Panc1 (cell line): ENCODE results near the gene SNRNP40.

ENCODE experiments used
- REST ChIP-seq, 2 experiments: IDR thresholded peaks; 2 replicates each; pipeline ENCODE4 v1.6.1; 2011 to 2012; ENCODE audit warnings: low read depth in 2 of 2, control low read depth in 1 of 2, low read length in 1 of 2, mild to moderate bottlenecking in 1 of 2, moderate library complexity in 1 of 2; ENCODE audit not compliant: insufficient read depth in 1 of 2
- SIN3A ChIP-seq: IDR thresholded peaks from 2 replicates; pipeline ENCODE4 v1.6.1; 2012; ENCODE audit warnings: low read depth, mild to moderate bottlenecking, low read length, moderate library complexity, borderline replicate concordance; ENCODE audit not compliant: insufficient read depth
- TF ChIP-seq, protein P1 (sequence below): fragments of 450-650 bp; IDR thresholded peaks from 2 replicates; pipeline ENCODE4 v1.5.1; 2017; ENCODE audit warnings: mild to moderate bottlenecking

DNA sequence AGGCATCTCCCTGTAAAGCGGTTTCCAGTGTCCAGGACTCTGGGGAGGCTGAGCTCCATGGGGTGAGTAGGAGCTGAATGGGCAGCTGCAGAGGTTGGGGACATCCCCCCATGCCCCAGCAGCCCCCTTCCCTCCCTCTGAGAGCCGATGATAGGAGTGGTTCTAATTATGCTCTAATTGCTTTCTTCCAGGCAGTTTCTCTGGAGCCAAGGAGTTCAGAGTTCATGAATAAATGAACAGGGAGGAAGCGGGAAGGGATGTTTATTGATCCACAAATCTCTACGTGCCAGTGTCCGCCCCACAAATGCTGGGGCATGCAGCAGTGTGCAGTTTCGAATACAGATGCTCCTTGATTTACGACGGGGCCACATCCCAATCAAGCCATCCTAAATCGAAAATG lies 72.5 kb downstream of the SNRNP40 start:
- TF ChIP-seq REST (IDR thresholded peaks at IDR 0.05; ENCODE audit: insufficient read depth in 1 of 2, low read depth in 2 of 2, low read length in 1 of 2), result no peak
- TF ChIP-seq, protein P1, sequence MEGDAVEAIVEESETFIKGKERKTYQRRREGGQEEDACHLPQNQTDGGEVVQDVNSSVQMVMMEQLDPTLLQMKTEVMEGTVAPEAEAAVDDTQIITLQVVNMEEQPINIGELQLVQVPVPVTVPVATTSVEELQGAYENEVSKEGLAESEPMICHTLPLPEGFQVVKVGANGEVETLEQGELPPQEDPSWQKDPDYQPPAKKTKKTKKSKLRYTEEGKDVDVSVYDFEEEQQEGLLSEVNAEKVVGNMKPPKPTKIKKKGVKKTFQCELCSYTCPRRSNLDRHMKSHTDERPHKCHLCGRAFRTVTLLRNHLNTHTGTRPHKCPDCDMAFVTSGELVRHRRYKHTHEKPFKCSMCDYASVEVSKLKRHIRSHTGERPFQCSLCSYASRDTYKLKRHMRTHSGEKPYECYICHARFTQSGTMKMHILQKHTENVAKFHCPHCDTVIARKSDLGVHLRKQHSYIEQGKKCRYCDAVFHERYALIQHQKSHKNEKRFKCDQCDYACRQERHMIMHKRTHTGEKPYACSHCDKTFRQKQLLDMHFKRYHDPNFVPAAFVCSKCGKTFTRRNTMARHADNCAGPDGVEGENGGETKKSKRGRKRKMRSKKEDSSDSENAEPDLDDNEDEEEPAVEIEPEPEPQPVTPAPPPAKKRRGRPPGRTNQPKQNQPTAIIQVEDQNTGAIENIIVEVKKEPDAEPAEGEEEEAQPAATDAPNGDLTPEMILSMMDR, result no peak
- no peak for TF ChIP-seq SIN3A
